Transverse colon (tissue), 4 donors: Measurements from ENCODE around the gene CRNN. TPM values are rescaled to one million over a fixed set of nuclear protein-coding genes. Genes with fewer than 3 reads are reported as not detected.

Source experiments
- DNase-seq: peaks from one replicate; pipeline ENCODE4 v3.0.0-alpha.2; 2019
- H3K27ac ChIP-seq, 4 donors: fragments of 200-600 bp; sonication (generic); 2 replicates each; pipeline ENCODE4 v1.5.1; 2016 to 2018; ENCODE audit warnings: inconsistent platforms in 4 of 4
- H3K27me3 ChIP-seq: fragments of 200-600 bp; sonication (generic); 2 replicates; pipeline ENCODE4 v1.5.1; 2017; ENCODE audit warnings: inconsistent platforms
- H3K36me3 ChIP-seq, 4 donors: fragments of 200-600 bp; sonication (generic); 2 replicates each; pipeline ENCODE4 v1.5.1; 2017 to 2019; ENCODE audit warnings: inconsistent platforms in 4 of 4
- H3K4me1 ChIP-seq, 4 donors: fragments of 200-600 bp; sonication (generic); 2 replicates each; pipeline ENCODE4 v1.5.1; 2017 to 2020; ENCODE audit warnings: inconsistent platforms in 4 of 4
- H3K4me3 ChIP-seq, 4 donors: fragments of 200-600 bp; sonication (generic); 1 replicate in 1 of 4; 2 replicates in 3 of 4; pipeline versions ENCODE4 v1.5.1 to v1.6.1; 2017 to 2019; ENCODE audit warnings: inconsistent platforms in 4 of 4
- H3K9me3 ChIP-seq, 2 donors: fragments of 200-600 bp; sonication (generic); 2 replicates each; pipeline ENCODE4 v1.5.1; 2017 to 2019; ENCODE audit warnings: inconsistent platforms in 2 of 2
- EP300 ChIP-seq: sonication (generic); formaldehyde crosslinking; IDR thresholded peaks from one replicate; pipeline ENCODE4 v1.6.1; 2017; ENCODE audit warnings: antibody characterized with exemption, low read depth
- POLR2A ChIP-seq: fragments of 450-650 bp; IDR thresholded peaks from one replicate; pipeline ENCODE4 v1.6.1; 2016; ENCODE audit warnings: antibody characterized with exemption, mild to moderate bottlenecking, moderate library complexity
- POLR2AphosphoS5 ChIP-seq, 3 donors: sonication (generic); formaldehyde crosslinking; IDR thresholded peaks; one replicate each; pipeline ENCODE4 v1.6.1; 2016; ENCODE audit warnings: antibody characterized with exemption in 3 of 3
- WGBS, 2 donors: methylation state at CpG; one replicate each; pipeline ENCODE4 v1.1.5; 2018; ENCODE audit warnings: low coverage in 1 of 2; 5-methylcytosine and 5-hydroxymethylcytosine counted together
- in situ Hi-C, 4 donors: fragments of 200-750 bp; cut with MboI; loops; one replicate each; pipeline versions ENCODE4 v1.15.0 to v1.15.1; 2017; ENCODE audit warnings: low sequenced_read_pairs in 3 of 4, low pct_ligation_motif_present in 1 of 4, low pct_unique_long_range_greater_than_20kb in 1 of 4
- intact Hi-C: fragments of 100-400 bp; cut with DNase I; formaldehyde crosslinking; loops from one replicate; pipeline ENCODE4 v1.15.1; 2023; ENCODE audit warnings: low total_unique reads
- total RNA-seq, 4 donors: library from RNA; depleted of rRNA; stranded (reverse); fragments of >200 nt; gene quantifications; one replicate each; pipeline ENCODE4 v1.1.0, GENCODE V29; 2016
- TF ChIP-seq, protein P1 (sequence below), 5 experiments: fragments of 200-600 bp in 3 of 5; fragments of 450-650 bp in 2 of 5; sonication (generic) in 3 of 5; IDR thresholded peaks; 1 replicate in 2 of 5; 2 replicates in 3 of 5; pipeline ENCODE4 v1.5.1; 2016 to 2017; ENCODE audit warnings: antibody characterized with exemption in 5 of 5, inconsistent platforms in 3 of 5, mild to moderate bottlenecking in 2 of 5, moderate library complexity in 1 of 5

The CRNN gene
- total RNA-seq, 4 donors from 2014 or later: not detected

DNA sequence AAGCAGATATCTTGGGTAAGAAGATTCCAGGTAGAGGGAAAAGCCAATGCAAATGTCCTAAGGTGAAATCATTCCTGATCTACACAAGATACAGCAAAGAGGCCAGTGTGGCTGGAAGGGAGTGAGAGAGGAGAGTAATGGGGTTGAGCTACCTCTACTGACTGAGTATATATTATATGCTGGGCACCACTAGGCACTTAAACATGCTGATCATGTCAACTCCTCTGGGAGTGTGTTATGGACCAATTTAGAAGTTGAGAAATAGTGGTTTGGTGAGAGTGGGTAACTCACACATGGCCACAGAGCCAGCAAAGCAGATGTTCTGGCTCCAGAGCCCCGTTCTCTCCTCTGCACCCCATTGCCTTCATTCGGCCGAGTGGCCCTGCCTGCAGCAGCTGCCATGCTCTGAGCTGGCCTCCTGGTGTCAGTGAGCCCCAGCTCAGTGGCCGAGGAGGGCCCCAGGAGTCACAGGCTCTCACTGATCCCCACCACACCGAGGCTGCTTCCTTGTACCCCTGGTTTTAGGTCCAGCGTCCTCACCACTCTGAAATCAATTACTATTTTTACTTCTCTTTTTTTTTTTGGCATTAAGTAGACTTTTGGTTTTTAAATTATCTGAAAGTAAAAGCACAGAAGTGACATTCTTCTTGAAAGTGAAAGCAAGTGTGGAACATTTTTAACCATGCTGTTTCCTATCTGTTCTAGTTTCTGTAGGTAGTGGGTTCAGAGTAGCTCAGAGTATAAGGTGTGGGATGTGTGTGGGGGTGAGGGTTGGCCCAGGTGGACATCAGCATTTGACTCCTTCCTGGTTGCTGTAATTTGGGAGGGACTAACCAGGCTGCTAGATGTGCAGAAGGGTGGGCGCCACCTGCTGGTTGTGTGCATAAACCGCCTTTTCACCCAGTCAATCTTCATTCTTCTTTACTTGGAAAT, 45.8 kb upstream of the CRNN start:
- Histone ChIP-seq H3K36me3 (no peaks in the 10 kb centered on the region), H3K27ac (peak overlapping the region in 1 of 4 donors; percentile 35), H3K4me1 (peaks cover 0 to 6% (median 0%) of the 10 kb centered on the region in 4 donors), H3K9me3 (no peaks in the 10 kb centered on the region), H3K27me3 (no peaks in the 10 kb centered on the region), H3K4me3 (peak overlapping the region in 1 of 4 donors; percentile 13)
- peak; percentile 72 for DNase-seq
- 46 to 47% methylated on average over 3 to 8 of the region's 8 CpGs for WGBS, 2 donors
- intact Hi-C loops (loop anchor here (2.0 to 5.0 kb wide), 3 partner anchors 61 to 408 kb away; no protein-coding TSS in a partner anchor), in situ Hi-C loops (loop anchor here (5.0 to 25.0 kb wide), 5 partner anchors 265 to 405 kb away; no protein-coding TSS in a partner anchor)
- TF ChIP-seq, protein P1, sequence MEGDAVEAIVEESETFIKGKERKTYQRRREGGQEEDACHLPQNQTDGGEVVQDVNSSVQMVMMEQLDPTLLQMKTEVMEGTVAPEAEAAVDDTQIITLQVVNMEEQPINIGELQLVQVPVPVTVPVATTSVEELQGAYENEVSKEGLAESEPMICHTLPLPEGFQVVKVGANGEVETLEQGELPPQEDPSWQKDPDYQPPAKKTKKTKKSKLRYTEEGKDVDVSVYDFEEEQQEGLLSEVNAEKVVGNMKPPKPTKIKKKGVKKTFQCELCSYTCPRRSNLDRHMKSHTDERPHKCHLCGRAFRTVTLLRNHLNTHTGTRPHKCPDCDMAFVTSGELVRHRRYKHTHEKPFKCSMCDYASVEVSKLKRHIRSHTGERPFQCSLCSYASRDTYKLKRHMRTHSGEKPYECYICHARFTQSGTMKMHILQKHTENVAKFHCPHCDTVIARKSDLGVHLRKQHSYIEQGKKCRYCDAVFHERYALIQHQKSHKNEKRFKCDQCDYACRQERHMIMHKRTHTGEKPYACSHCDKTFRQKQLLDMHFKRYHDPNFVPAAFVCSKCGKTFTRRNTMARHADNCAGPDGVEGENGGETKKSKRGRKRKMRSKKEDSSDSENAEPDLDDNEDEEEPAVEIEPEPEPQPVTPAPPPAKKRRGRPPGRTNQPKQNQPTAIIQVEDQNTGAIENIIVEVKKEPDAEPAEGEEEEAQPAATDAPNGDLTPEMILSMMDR (IDR thresholded peaks at IDR 0.05): peak; percentile 57 to 74 (median 66)
- TF ChIP-seq POLR2AphosphoS5 (IDR thresholded peaks at IDR 0.05) (no peak), POLR2A (no peak)

DNA sequence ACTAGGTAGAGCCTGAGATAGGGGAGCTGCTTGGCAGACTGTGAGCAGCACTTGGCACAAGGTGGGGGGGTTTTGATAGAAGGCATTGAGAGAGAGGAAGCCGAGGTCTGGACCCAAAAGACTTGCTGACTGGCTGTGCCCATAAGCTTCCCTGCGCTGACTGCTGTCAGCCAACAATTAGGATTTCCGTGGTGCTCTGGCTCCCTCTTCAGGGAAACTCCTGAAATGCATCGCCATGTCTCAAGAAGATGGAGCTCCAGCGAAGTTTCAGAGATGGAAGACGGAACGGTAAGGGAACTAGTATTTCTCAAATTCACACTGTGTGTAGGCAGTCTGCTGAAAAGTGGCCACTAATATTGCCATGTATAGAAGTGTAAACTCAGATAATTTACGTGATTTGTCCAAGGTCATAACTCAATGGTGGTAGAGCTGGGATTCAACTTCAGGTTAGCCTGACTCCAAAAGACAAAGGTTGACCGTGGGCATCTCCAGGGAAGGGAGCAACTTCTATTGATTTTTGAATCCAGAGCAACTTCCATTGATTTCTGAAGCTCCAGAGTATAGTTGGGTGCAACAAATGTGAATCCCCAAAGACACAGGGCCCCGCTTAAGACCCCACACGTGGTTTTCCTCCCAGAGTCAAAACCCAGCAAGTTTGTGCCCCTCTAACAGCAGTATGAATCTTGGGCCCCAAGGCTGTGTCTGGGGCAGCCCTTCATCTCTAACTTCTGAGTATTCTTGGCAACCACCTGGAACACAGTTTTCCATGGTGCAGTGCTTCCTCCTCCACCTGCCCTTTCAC, 44.5 kb upstream of the CRNN start:
- DNase-seq: peak; percentile 84
- H3K27me3 ChIP-seq: no peaks in the 10 kb centered on the region
- H3K4me3 ChIP-seq: no peak overlapping the region
- WGBS, 2 donors: 26 to 47% methylated on average over 5 to 11 of the region's 11 CpGs
- in situ Hi-C loops (loop anchor here (5.0 to 25.0 kb wide), 5 partner anchors 264 to 404 kb away; no protein-coding TSS in a partner anchor), intact Hi-C loops (loop anchor here (2.0 to 5.0 kb wide), 2 partner anchors 60 to 406 kb away; no protein-coding TSS in a partner anchor)
- peaks cover 0 to 6% (median 0%) of the 10 kb centered on the region in 4 donors for H3K4me1 ChIP-seq
- H3K36me3 ChIP-seq: no peaks in the 10 kb centered on the region
- no peak for TF ChIP-seq POLR2A
- TF ChIP-seq, protein P1 (IDR thresholded peaks at IDR 0.05): peak; percentile 78 to 86 (median 86)
- no peak overlapping the region for H3K27ac ChIP-seq
- H3K9me3 ChIP-seq: no peaks in the 10 kb centered on the region

DNA sequence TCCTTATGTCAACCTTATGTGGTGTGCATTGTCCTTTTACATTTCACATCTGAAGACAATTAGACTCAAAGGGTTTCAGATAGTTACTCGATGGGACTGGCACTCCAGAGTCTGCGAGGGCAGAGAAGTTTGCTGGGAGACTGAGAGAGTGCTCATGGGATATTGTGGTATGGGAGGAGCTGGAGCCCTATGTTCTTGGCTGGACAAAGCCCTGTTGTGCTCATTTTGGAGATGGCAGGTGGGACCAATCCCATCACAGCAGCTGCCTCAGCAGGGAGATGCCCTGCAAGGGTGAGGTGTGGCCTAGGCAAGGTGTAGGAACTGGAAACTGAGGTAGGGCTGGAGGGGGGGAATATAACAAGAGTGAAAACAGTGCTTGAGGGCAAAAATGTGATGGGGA, 43.5 kb upstream of the CRNN start:
- 51% methylated on average over 2 of the region's 2 CpGs; no CpG with 5 or more reads in 1 of the 2 donors for WGBS, 2 donors
- TF ChIP-seq EP300 (no peak), POLR2A (no peak), POLR2AphosphoS5 (IDR thresholded peaks at IDR 0.05) (no peak)
- peaks cover 0 to 6% (median 0%) of the 10 kb centered on the region in 4 donors for H3K4me1 ChIP-seq
- no peak overlapping the region for H3K27ac ChIP-seq
- intact Hi-C loops: loop anchor here (2.0 to 5.0 kb wide), 2 partner anchors 269 to 405 kb away; no protein-coding TSS in a partner anchor
- in situ Hi-C loops: loop anchor here (5.0 to 25.0 kb wide), 5 partner anchors 263 to 403 kb away; no protein-coding TSS in a partner anchor
- no peak for DNase-seq
- no peaks in the 10 kb centered on the region for H3K9me3 ChIP-seq
- H3K27me3 ChIP-seq: no peaks in the 10 kb centered on the region
- H3K4me3 ChIP-seq: no peak overlapping the region
- H3K36me3 ChIP-seq: no peaks in the 10 kb centered on the region

DNA sequence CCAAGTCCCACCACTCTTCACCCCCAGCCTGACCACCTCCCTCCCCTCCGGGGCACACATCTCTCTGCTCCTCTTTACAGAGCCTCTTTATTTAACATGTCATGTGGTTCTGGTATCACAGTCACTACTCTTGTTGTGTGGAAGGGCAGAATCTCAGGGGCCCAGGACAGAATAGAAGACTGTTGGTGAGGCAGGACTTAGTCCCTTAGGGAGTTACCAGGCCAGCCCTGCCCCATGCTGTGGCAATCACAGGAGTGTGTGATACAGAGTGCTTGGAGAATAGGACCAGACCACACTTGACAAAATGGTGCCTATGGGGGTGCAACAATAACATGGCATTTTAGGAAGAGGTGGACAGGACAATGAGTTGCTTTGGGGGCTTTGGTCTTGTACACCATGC, 43.0 kb upstream of the CRNN start:
- in situ Hi-C loops: loop anchor here (5.0 to 25.0 kb wide), 5 partner anchors 262 to 402 kb away; no protein-coding TSS in a partner anchor
- Histone ChIP-seq H3K4me3 (no peak overlapping the region), H3K9me3 (no peaks in the 10 kb centered on the region), H3K4me1 (peaks cover 0 to 6% (median 0%) of the 10 kb centered on the region in 4 donors), H3K36me3 (no peaks in the 10 kb centered on the region), H3K27ac (no peak overlapping the region), H3K27me3 (no peaks in the 10 kb centered on the region)
- no peak for DNase-seq
- intact Hi-C loops: loop anchor here (2.0 to 5.0 kb wide), 2 partner anchors 268 to 405 kb away; no protein-coding TSS in a partner anchor
- TF ChIP-seq POLR2A (no peak), POLR2AphosphoS5 (IDR thresholded peaks at IDR 0.05) (no peak), EP300 (no peak)
- TF ChIP-seq, protein P1 (IDR thresholded peaks at IDR 0.05): no peak
- WGBS, 2 donors: 70% methylated on average over 1 of the region's 1 CpG; no CpG with 5 or more reads in 1 of the 2 donors
